HG03097 (cell line): ENCODE data around the gene CD96.
"Not testable (repeated sequence)": the region's sequence is repeated elsewhere in the genome, so short reads cannot be mapped to it uniquely, and the experiment has no call there.

ENCODE experiments used
- ATAC-seq: cut with Tn5 transposase; IDR thresholded peaks from one replicate; pipeline ENCODE4 v1.9.1; 2021; ENCODE audit not compliant: unreplicated experiment, low FRiP score

The CD96 gene

GRCh38 chr3:111667621-111668239, 125.7 kb downstream of the CD96 start:
- ATAC-seq, result peak; percentile 98

- no peak for ATAC-seq
Measured at GRCh38 chr3:111668326-111668725, 126.3 kb downstream of the CD96 start.

GRCh38 chr3:111668888-111669488, 127.0 kb downstream of the CD96 start:
- no peak for ATAC-seq

- ATAC-seq, result no peak
Measured at GRCh38 chr3:111669926-111670630, 128.1 kb downstream of the CD96 start.

- not testable (repeated sequence) for ATAC-seq
Measured at GRCh38 chr3:111672461-111672860, 130.5 kb downstream of the CD96 start.

GRCh38 chr3:111675846-111676210, 133.8 kb downstream of the CD96 start:
- no peak for ATAC-seq

GRCh38 chr3:111676211-111677006, 134.4 kb downstream of the CD96 start:
- no peak for ATAC-seq

- no peak for ATAC-seq
Measured at GRCh38 chr3:111677007-111677392, 135.0 kb downstream of the CD96 start.

GRCh38 chr3:111681661-111682426, 139.8 kb downstream of the CD96 start:
- ATAC-seq, result no peak

- no peak for ATAC-seq
Measured at GRCh38 chr3:111684640-111685039, 142.6 kb downstream of the CD96 start.

GRCh38 chr3:111688190-111688800, 146.3 kb downstream of the CD96 start:
- ATAC-seq, result no peak

- peak; percentile 81 for ATAC-seq
Measured at GRCh38 chr3:111690242-111690641, 148.2 kb downstream of the CD96 start.

GRCh38 chr3:111691293-111691909, 149.4 kb downstream of the CD96 start:
- no peak for ATAC-seq

- ATAC-seq, result no peak
Measured at GRCh38 chr3:111692593-111693552, 150.9 kb downstream of the CD96 start.

- no peak for ATAC-seq
Measured at GRCh38 chr3:111694471-111694870, 152.5 kb downstream of the CD96 start.

GRCh38 chr3:111695636-111696117, 153.7 kb downstream of the CD96 start:
- ATAC-seq, result no peak

- ATAC-seq, result no peak
Measured at GRCh38 chr3:111700054-111700453, 158.1 kb downstream of the CD96 start.

- no peak for ATAC-seq
Measured at GRCh38 chr3:111701292-111701906, 159.4 kb downstream of the CD96 start.
